ENCODE data around the gene ADAMTSL1. TPM values are rescaled to one million over a fixed set of nuclear protein-coding genes. Genes with fewer than 3 reads are reported as not detected.

Gene ADAMTSL1
- total and polyA plus RNA-seq, 9 of the 15 experiments (the other 6 are each of a cell fraction or from before 2014, with no cell fraction given): 0.01 TPM; not detected in 8

DNA sequence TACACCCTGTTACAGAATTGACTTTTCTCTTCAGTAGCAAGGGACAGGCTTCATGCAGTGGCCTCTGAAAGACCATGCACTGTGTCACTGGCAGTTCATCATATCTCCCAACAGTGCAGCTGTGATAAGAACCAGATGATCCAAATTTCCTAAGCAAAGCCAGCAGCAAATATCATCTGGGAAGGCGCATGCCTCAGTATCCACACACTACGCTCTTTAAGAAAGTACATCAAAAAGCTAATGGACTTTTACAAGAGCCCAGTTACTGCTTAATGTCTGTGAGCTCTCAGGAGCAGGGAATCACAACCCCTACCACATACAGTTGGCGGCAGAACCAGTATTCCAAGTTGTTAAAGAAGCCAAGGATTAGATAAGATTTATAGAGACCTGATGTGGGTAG, 25.1 kb downstream of the ADAMTSL1 start:
- no peak for DNase-seq (ENCODE audit: extremely low read depth in 1 of 4, low spot score in 3 of 4)
- Histone ChIP-seq H3K9me3 (replicated peaks; ENCODE audit: control insufficient read depth, insufficient read depth, low read depth, low read length) (no peaks in the 10 kb centered on the region), H3K9ac (ENCODE audit: insufficient read depth in 1 of 2, low read depth in 2 of 2, low read length in 2 of 2) (no peak overlapping the region), H2AFZ (ENCODE audit: low read depth, low read length) (no peak overlapping the region), H3K4me3 (no peak overlapping the region), H3K4me2 (ENCODE audit: insufficient read depth, low read length) (no peak overlapping the region), H4K20me1 (replicated peaks; ENCODE audit: control insufficient read depth, insufficient read depth, low read length) (no peaks in the 10 kb centered on the region), H3K4me1 (replicated peaks in 1 of 2; ENCODE audit: control insufficient read depth in 2 of 2, insufficient read depth in 2 of 2, low read length in 2 of 2) (no peaks in the 10 kb centered on the region), H3K9me1 (ENCODE audit: control insufficient read depth, insufficient read depth, low read length) (no peaks in the 10 kb centered on the region), H3K79me2 (ENCODE audit: control insufficient read depth, insufficient read depth, low read length) (no peaks in the 10 kb centered on the region), H3K27ac (ENCODE audit: extremely low read depth, low read depth, low read length) (no peak overlapping the region), H3K36me3 (ENCODE audit: control insufficient read depth, insufficient read depth, low read length) (no peaks in the 10 kb centered on the region), H3K27me3 (ENCODE audit: control insufficient read depth in 2 of 2, insufficient read depth in 2 of 2, low read length in 2 of 2) (no peaks in the 10 kb centered on the region)
- no peak for ATAC-seq
- no peak for FAIRE-seq
- no TSS peak for BruUV-seq (replicated peaks)
- 0% methylated on average over 3 of the region's 3 CpGs for WGBS (ENCODE audit: insufficient coverage, low coverage, missing lambda C conversion rate)
- TF ChIP-seq CXXC5 (CRISPR knock-in tag; IDR thresholded peaks at IDR 0.05): no peak
- TF ChIP-seq MTA3 (IDR thresholded peaks at IDR 0.05; ENCODE audit: borderline replicate concordance): no peak
- in situ Hi-C loops (cut with MboI): no loop called here
- intact Hi-C loops (cut with micrococcal nuclease): no loop called here
- ChIA-PET POLR2A (no interaction called here), CTCF (ENCODE audit: low intra/inter-chr PET ratio) (no interaction called here)

DNA sequence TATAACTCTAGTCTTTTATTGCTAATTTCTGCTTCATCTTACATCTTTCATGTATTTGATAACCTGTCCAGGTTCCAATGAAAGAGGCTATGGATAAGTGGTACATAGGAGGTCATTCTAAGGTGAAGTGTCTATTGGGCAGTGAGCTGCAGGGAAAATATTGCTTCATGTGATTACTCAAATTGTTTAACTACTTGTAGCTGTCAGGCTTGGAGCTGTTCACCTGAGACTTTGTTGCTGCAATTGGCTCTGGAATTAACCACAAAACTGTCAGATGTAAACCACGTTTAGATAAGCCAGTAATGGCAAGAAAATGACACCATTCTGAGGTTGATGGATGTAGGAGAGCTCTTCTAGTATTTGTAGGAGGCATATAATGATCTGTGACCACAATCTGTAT, 26.0 kb downstream of the ADAMTSL1 start:
- no peaks in the 10 kb centered on the region for H4K20me1 ChIP-seq (replicated peaks; ENCODE audit: control insufficient read depth, insufficient read depth, low read length)
- no peak overlapping the region for H3K9ac ChIP-seq (ENCODE audit: insufficient read depth in 1 of 2, low read depth in 2 of 2, low read length in 2 of 2)
- H3K79me2 ChIP-seq (ENCODE audit: control insufficient read depth, insufficient read depth, low read length): no peaks in the 10 kb centered on the region
- no peaks in the 10 kb centered on the region for H3K4me1 ChIP-seq (replicated peaks in 1 of 2; ENCODE audit: control insufficient read depth in 2 of 2, insufficient read depth in 2 of 2, low read length in 2 of 2)
- no peak overlapping the region for H3K4me3 ChIP-seq
- CTCF ChIA-PET (ENCODE audit: low intra/inter-chr PET ratio): no interaction called here
- intact Hi-C loops (cut with micrococcal nuclease): no loop called here
- no peaks in the 10 kb centered on the region for H3K36me3 ChIP-seq (ENCODE audit: control insufficient read depth, insufficient read depth, low read length)
- no peak overlapping the region for H2AFZ ChIP-seq (ENCODE audit: low read depth, low read length)
- no peak overlapping the region for H3K4me2 ChIP-seq (ENCODE audit: insufficient read depth, low read length)
- ATAC-seq: no peak
- no peak overlapping the region for H3K27ac ChIP-seq (ENCODE audit: extremely low read depth, low read depth, low read length)
- no peaks in the 10 kb centered on the region for H3K9me1 ChIP-seq (ENCODE audit: control insufficient read depth, insufficient read depth, low read length)
- WGBS (ENCODE audit: insufficient coverage, low coverage, missing lambda C conversion rate): 0% methylated on average over 1 of the region's 1 CpG
- H3K9me3 ChIP-seq (replicated peaks; ENCODE audit: control insufficient read depth, insufficient read depth, low read depth, low read length): no peaks in the 10 kb centered on the region
- POLR2A ChIA-PET: no interaction called here
- H3K27me3 ChIP-seq (ENCODE audit: control insufficient read depth in 2 of 2, insufficient read depth in 2 of 2, low read length in 2 of 2): no peaks in the 10 kb centered on the region
- TF ChIP-seq ELF4 (CRISPR knock-in tag; IDR thresholded peaks at IDR 0.05) (no peak), ZNF184 (CRISPR knock-in tag; IDR thresholded peaks at IDR 0.05) (no peak), SMAD3 (CRISPR knock-in tag; conservative IDR thresholded peaks at IDR 0.05) (no peak), CTBP1 (IDR thresholded peaks at IDR 0.05; ENCODE audit: borderline replicate concordance) (no peak), MTF1 (CRISPR knock-in tag; IDR thresholded peaks at IDR 0.05; ENCODE audit: borderline replicate concordance) (no peak), SETDB1 (IDR thresholded peaks at IDR 0.05; ENCODE audit: low read length) (no peak), TBL1XR1 (IDR thresholded peaks at IDR 0.05; ENCODE audit: low read length in 2 of 2) (no peak)
- DNase-seq (ENCODE audit: extremely low read depth in 1 of 4, low spot score in 3 of 4): no peak
- in situ Hi-C loops (cut with MboI): no loop called here
- FAIRE-seq: no peak
- BruUV-seq (replicated peaks): no TSS peak

All from K562 (cell line).